Hematopoietic multipotent progenitor cell treated with erythropoietin and hydrocortisone succinate and interleukin-3 and kit ligand, for 15 days (in vitro differentiated cells): ENCODE data around the gene CLEC16A.
"Not testable (repeated sequence)": the region's sequence is repeated elsewhere in the genome, so short reads cannot be mapped to it uniquely, and the experiment has no call there.

Source experiments
- DNase-seq: peaks from one replicate; pipeline ENCODE4 v3.0.0-alpha.2; 2015; ENCODE audit warnings: low spot score

Gene CLEC16A

GRCh38 chr16:10926094-10926493 lies 18.3 kb upstream of the CLEC16A start:
- DNase-seq = no peak

- DNase-seq = no peak
Measured at GRCh38 chr16:10926867-10927266, 17.5 kb upstream of the CLEC16A start.

- no peak for DNase-seq
Measured at GRCh38 chr16:10927497-10928112, 16.8 kb upstream of the CLEC16A start.

- DNase-seq = not testable (repeated sequence)
Measured at GRCh38 chr16:10929097-10929496, 15.3 kb upstream of the CLEC16A start.

- DNase-seq = no peak
Measured at GRCh38 chr16:10929853-10930754, 14.3 kb upstream of the CLEC16A start.

- no peak for DNase-seq
Measured at GRCh38 chr16:10930755-10931093, 13.6 kb upstream of the CLEC16A start.

- no peak for DNase-seq
Measured at GRCh38 chr16:10931134-10931533, 13.2 kb upstream of the CLEC16A start.

GRCh38 chr16:10931977-10932632 lies 12.3 kb upstream of the CLEC16A start:
- DNase-seq = no peak

GRCh38 chr16:10932959-10933710 lies 11.2 kb upstream of the CLEC16A start:
- DNase-seq = no peak

GRCh38 chr16:10933865-10934264 lies 10.5 kb upstream of the CLEC16A start:
- no peak for DNase-seq

- no peak for DNase-seq
Measured at GRCh38 chr16:10934325-10935107, 9.8 kb upstream of the CLEC16A start.

- DNase-seq = peak; percentile 73
Measured at GRCh38 chr16:10935226-10935915, 9.0 kb upstream of the CLEC16A start.

- no peak for DNase-seq
Measured at GRCh38 chr16:10936272-10936984, 7.9 kb upstream of the CLEC16A start.

- DNase-seq = no peak
Measured at GRCh38 chr16:10937068-10937859, 7.1 kb upstream of the CLEC16A start.

- DNase-seq = no peak
Measured at GRCh38 chr16:10938321-10938720, 6.0 kb upstream of the CLEC16A start.

- DNase-seq = no peak
Measured at GRCh38 chr16:10938796-10939648, 5.3 kb upstream of the CLEC16A start.

GRCh38 chr16:10939649-10940234 lies 4.6 kb upstream of the CLEC16A start:
- DNase-seq = no peak

GRCh38 chr16:10940501-10941079 lies 3.8 kb upstream of the CLEC16A start:
- DNase-seq = no peak
